Measurements from ENCODE around the gene TAGAP. TPM values are rescaled to one million over a fixed set of nuclear protein-coding genes. Genes with fewer than 3 reads are reported as not detected.

The TAGAP gene
- total and polyA plus RNA-seq, 2 donors (not counting 3 experiments of a cell fraction or from before 2014, with no cell fraction given), result not detected

GRCh38 chr6:159061805-159062563, 17.2 kb upstream of the TAGAP start:
- Histone ChIP-seq H3K4me1 (ENCODE audit: control insufficient read depth, extremely low read depth, insufficient read depth, low read length) (no peaks in the 10 kb centered on the region), H2AFZ (ENCODE audit: low read depth, low read length) (no peak overlapping the region), H3K9ac (replicated peaks; ENCODE audit: extremely low read depth, insufficient read depth, low read length) (no peak overlapping the region), H3K36me3 (ENCODE audit: control insufficient read depth in 2 of 2, extremely low read depth in 1 of 2, insufficient read depth in 2 of 2, low read length in 2 of 2) (no peaks in the 10 kb centered on the region), H3K4me2 (ENCODE audit: insufficient read depth, low read length) (no peak overlapping the region), H3K4me3 (replicated peaks in 1 of 3; ENCODE audit: insufficient read depth in 1 of 3, low read depth in 1 of 3, low read length in 3 of 3) (no peak overlapping the region), H3K9me3 (replicated peaks; ENCODE audit: control insufficient read depth, insufficient read depth, low read length) (no peaks in the 10 kb centered on the region), H3K27ac (ENCODE audit: insufficient read depth, low read depth, low read length) (no peak overlapping the region), H3K9me1 (replicated peaks; ENCODE audit: control insufficient read depth, extremely low read depth, insufficient read depth, low read length) (no peaks in the 10 kb centered on the region), H4K20me1 (replicated peaks; ENCODE audit: control insufficient read depth, extremely low read depth, insufficient read depth, low read length) (no peaks in the 10 kb centered on the region), H3K79me2 (ENCODE audit: control insufficient read depth, insufficient read depth, low read length) (no peaks in the 10 kb centered on the region), H3K27me3 (ENCODE audit: control insufficient read depth in 2 of 2, insufficient read depth in 2 of 2, low read length in 2 of 2) (no peaks in the 10 kb centered on the region)
- DNase-seq (ENCODE audit: low read depth, low spot score), result no peak
- no peak for FAIRE-seq
- POLR2A ChIA-PET, result no interaction called here
- no TSS peak for BruUV-seq (replicated peaks)
- TF ChIP-seq MYC (IDR thresholded peaks at IDR 0.05; ENCODE audit: low read depth, low read length), result no peak
- no peak for TF ChIP-seq POLR2A (IDR thresholded peaks at IDR 0.05; ENCODE audit: low read depth, low read length)
- TF ChIP-seq JUN (IDR thresholded peaks at IDR 0.05; ENCODE audit: borderline replicate concordance, insufficient read depth, insufficient read length, low read depth), result no peak
- no peak for TF ChIP-seq EZH2 (IDR thresholded peaks at IDR 0.05; ENCODE audit: borderline replicate concordance, low read depth, low read length, severe bottlenecking)
- no peak for TF ChIP-seq FOS (IDR thresholded peaks at IDR 0.05; ENCODE audit: borderline replicate concordance, insufficient read depth, low read length)
- no peak for TF ChIP-seq MAX (IDR thresholded peaks at IDR 0.05; ENCODE audit: insufficient read depth, insufficient read length)
- no peak for TF ChIP-seq CTCF (IDR thresholded peaks at IDR 0.05; ENCODE audit: extremely low read depth in 1 of 2, insufficient read depth in 1 of 2, low read depth in 1 of 2, low read length in 2 of 2)
- TF ChIP-seq GATA2 (IDR thresholded peaks at IDR 0.05; ENCODE audit: insufficient read depth, insufficient read length, low read depth, low read length), result no peak
- no peak for TF ChIP-seq POLR2AphosphoS5 (IDR thresholded peaks at IDR 0.05; ENCODE audit: insufficient read depth, low read depth, low read length)
- intact Hi-C loops (cut with micrococcal nuclease), result no loop called here
- dilution Hi-C loops (cut with MboI; ENCODE audit: extremely low pct_ligation_motif_present, low sequenced_read_pairs), result no loop called here
- CTCF ChIA-PET, result no interaction called here
